Coronary artery (tissue), 2 donors: ENCODE measurements around the gene CCDC192.
"Not testable (repeated sequence)": the region's sequence is repeated elsewhere in the genome, so short reads cannot be mapped to it uniquely, and the experiment has no call there.

Experiments used
- DNase-seq: peaks from one replicate; pipeline ENCODE4 v3.0.0-alpha.2; 2017; ENCODE audit warnings: low spot score
- H3K27ac ChIP-seq, 2 donors: fragments of 200-600 bp; sonication (generic); one replicate each; pipeline ENCODE4 v1.5.1; 2016 to 2019
- H3K4me3 ChIP-seq: fragments of 200-600 bp; sonication (generic); 2 replicates; pipeline ENCODE4 v1.5.1; 2016; ENCODE audit warnings: mild to moderate bottlenecking, moderate library complexity
- TF ChIP-seq, protein P1 (sequence below): fragments of 200-600 bp; sonication (generic); IDR thresholded peaks from one replicate; pipeline ENCODE4 v1.5.1; 2019; ENCODE audit warnings: antibody characterized with exemption

CCDC192 gene

GRCh38 chr5:127700237-127700766 is 2.9 kb upstream of the CCDC192 start:
- TF ChIP-seq, protein P1, sequence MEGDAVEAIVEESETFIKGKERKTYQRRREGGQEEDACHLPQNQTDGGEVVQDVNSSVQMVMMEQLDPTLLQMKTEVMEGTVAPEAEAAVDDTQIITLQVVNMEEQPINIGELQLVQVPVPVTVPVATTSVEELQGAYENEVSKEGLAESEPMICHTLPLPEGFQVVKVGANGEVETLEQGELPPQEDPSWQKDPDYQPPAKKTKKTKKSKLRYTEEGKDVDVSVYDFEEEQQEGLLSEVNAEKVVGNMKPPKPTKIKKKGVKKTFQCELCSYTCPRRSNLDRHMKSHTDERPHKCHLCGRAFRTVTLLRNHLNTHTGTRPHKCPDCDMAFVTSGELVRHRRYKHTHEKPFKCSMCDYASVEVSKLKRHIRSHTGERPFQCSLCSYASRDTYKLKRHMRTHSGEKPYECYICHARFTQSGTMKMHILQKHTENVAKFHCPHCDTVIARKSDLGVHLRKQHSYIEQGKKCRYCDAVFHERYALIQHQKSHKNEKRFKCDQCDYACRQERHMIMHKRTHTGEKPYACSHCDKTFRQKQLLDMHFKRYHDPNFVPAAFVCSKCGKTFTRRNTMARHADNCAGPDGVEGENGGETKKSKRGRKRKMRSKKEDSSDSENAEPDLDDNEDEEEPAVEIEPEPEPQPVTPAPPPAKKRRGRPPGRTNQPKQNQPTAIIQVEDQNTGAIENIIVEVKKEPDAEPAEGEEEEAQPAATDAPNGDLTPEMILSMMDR: no peak
- no peak for DNase-seq
- Histone ChIP-seq H3K4me3 (no peak overlapping the region), H3K27ac (no peak overlapping the region)

DNA sequence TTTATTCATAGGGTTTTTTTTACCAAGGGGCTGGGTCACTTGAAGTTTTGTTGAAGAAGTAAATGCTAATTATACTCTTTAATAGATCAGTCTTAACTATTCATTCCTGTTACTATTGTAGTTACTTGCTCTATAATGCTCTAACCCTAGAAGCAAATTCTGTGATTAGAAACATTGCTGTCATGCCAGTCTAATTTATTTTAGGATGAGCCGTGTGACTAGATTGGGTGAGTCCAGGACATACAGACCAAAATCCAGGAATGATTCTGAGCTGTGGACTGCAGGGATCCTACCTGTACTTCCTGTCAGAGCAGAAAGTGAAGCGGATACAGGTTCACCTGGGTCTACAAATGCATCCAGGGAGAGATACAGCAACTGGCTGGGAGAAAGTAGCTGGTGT is 757 bp upstream of the CCDC192 start:
- H3K4me3 ChIP-seq: no peak overlapping the region

DNA sequence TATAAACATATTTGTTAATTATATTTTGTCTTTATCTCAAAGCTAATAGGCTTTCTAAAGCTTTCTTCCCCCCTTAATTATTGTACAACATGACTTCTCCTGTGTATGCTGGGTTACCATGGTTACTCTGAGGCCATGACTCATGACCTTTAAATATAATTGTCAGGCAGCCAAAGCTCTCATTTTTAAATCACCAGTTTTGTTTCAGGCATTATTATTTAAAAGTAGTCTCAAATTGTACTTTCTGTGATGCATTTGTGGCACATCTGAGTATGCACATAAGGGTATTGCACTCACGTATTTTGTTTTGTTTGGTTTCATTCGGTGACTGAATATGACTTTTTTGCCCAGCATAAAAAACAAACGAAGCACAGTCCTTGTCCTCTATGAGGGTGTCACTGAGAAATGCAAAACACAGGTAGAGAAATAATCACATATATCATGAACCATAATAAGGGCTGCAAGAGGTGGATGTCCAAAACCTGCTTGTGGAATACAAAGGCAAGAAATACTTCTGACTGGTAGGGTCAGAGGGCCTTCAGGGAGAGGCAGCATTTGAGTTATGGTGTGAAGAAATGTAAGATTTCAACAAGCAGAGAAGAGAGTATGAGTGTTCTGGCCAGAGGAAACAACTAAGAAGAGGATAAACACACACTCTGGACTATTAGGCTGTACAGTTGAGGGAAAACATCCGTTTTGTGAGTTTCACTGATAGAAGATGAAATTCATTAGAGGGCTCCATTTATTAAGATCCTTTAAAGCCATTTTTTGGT is 2.1 kb downstream of the CCDC192 start:
- TF ChIP-seq, protein P1: no peak
- H3K4me3 ChIP-seq: no peak overlapping the region
- H3K27ac ChIP-seq: no peak overlapping the region
- DNase-seq: no peak

More for the DNA sequence above, 757 bp upstream of the CCDC192 start:
- DNase-seq: no peak
- TF ChIP-seq, protein P1: no peak
- H3K27ac ChIP-seq: no peak overlapping the region

- no peak for DNase-seq
- H3K27ac ChIP-seq: no peak overlapping the region
- no peak overlapping the region for H3K4me3 ChIP-seq
- TF ChIP-seq, protein P1: no peak
Measured at GRCh38 chr5:127706691-127707090, 3.5 kb downstream of the CCDC192 start.

DNA sequence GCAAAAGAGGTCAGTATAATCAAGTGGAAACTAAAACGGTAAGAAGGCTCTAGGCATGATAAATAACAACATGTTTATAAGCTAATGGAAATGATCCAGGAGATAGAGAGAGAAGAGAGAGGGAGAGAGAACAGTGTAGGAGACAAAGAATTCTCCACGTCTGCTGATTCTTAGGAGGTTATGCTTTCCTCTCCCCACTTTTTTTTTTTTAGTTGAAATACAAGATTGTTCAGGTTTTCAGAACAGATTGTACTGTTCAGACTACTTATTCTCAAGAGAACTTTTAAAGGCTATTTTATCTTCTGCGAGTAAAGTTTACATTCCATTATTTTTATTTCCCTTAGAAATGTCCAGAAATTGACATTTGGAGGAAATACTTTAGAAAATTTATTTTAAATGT is 4.0 kb downstream of the CCDC192 start:
- TF ChIP-seq, protein P1: no peak
- no peak for DNase-seq
- H3K27ac ChIP-seq: no peak overlapping the region
- H3K4me3 ChIP-seq: no peak overlapping the region

DNA sequence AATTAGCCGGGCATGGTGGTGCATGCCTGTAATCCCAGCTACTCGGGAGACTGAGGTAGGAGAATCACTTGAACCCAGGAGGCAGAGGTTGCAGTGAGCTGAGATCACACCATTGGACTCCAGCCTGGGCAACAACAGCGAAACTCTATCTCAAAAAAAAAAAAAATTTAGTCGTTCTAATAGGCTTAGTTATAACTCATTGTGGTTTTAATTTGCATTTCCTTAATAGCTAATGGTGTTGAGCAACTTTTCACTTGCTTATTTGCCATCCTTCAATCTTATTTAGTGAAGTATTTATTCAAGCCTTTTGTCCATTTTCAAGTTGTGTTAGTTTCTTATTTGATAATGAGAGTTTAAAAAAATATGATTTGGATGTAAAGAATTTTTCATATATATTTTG is 9.9 kb downstream of the CCDC192 start:
- not testable (repeated sequence) for H3K4me3 ChIP-seq, DNase-seq, H3K27ac ChIP-seq

- Histone ChIP-seq H3K27ac (no peak overlapping the region), H3K4me3 (no peak overlapping the region)
- no peak for DNase-seq
- TF ChIP-seq, protein P1: no peak
Measured at GRCh38 chr5:127718181-127718580, 15.0 kb downstream of the CCDC192 start.
